DLD1 (cell line): Measurements from ENCODE around the gene WDR27.
"Not testable (repeated sequence)": the region's sequence is repeated elsewhere in the genome, so short reads cannot be mapped to it uniquely, and the experiment has no call there.

Source experiments
- in situ Hi-C: cut with HindIII; loops from 2 replicates; pipeline ENCODE4 v1.10.0; 2017; ENCODE audit warnings: low sequenced_read_pairs

WDR27 gene

DNA sequence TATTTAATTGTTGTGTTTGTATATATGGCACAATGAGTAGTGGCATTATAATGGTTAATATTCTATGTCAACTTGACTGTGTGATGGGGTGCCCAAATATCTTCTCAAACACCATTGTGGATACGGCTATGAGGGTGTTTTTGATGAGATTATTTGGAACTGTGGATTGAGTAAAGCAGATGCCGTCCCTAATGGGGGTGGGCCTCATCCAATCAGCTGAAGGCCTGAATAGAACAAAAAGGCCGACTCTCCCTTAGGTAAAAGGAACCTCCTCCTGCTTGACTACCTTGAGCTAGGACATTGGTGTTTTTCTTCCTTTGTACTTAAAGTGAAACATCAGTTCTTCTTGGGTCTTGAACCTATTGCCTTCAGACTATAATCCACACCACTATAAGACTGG lies 207.8 kb downstream of the WDR27 start:
- in situ Hi-C loops = no loop called here

DNA sequence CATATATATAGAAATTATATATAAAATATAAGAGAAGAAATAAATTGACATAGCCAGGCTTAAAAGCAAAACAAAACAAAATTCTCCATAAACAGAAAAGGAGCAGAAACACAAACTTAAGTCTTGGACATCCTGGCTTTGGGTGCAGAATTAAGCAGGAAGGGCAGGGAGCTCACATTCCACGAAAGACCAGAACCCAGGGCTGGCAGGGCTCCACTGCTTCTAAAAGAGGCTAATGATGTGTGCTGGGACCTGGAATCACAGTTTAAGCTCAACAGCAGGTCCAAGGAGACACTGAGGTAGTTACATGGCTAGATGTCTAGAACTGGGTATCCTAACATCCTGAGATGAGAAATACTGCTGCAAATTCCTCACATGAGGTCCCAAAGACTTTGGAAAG lies 210.3 kb downstream of the WDR27 start:
- in situ Hi-C loops = no loop called here

DNA sequence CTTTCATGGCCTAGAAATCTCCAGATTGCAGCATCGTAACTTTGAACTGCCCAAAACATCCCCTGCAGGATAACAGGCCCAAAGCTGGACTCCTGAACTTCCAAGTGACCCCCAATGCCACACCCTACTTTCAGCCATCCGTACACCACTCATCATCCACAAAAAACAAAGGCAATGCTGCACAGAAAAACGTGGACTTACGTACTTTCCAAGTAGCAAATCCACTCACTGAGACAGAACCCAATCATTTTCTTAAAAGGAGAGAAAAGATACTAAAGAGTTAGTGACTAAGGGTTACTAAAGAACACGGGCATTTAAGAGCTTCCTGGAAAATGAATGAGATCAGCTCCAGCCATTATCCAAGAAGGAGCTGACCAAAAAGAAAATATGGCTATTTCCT lies 211.0 kb downstream of the WDR27 start:
- in situ Hi-C loops = no loop called here

DNA sequence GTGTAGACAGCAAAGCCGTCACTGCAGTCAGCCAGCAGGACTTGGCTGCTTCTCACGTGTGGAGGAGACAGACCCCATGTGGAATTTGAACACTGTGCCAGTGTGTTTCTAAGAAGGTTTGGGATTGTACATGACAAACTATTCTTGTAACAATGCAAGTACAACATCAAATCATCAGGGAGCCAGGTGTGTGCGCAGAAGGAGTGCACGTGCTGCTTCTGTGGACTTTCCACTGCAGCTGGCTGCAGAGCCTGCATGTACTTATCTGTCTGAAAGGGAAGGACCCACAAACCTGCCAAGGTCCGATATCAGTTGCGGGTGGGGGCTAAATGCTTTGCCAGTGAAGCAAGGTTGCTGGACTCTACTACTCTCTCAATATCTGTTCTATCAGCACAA lies 211.6 kb downstream of the WDR27 start:
- in situ Hi-C loops = no loop called here

DNA sequence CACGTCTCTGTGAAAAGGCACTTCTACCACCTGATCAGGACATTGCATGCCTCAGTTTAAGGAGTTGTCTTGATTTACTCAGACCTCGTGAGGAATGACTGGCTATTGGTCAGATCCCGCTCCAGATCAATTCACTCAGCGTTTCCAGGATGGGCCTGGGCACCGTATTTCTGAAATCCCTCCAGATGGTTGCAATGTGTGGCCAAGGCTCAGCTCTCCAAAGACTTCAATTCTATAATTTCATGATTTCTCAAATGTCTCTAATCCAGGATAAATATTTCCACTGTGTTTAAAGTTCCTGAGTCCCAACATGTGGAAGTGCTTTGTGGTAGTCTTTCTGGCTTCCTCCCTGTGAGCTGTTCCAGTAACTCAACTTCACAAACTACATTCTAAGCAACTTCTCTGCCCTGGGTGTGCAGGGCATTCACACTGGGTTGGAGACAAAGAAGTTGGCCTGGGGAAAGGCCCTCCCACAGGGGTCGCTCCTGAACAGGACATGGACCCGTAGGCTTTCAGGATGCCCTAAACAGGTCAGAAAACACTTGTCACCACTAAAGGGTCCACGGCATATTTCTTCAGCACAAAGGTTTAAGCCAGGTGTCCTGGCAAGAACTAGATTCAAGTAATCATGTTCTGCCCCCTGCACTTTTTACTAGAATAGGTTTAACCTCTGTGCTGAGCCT lies 212.1 kb downstream of the WDR27 start:
- in situ Hi-C loops = no loop called here

DNA sequence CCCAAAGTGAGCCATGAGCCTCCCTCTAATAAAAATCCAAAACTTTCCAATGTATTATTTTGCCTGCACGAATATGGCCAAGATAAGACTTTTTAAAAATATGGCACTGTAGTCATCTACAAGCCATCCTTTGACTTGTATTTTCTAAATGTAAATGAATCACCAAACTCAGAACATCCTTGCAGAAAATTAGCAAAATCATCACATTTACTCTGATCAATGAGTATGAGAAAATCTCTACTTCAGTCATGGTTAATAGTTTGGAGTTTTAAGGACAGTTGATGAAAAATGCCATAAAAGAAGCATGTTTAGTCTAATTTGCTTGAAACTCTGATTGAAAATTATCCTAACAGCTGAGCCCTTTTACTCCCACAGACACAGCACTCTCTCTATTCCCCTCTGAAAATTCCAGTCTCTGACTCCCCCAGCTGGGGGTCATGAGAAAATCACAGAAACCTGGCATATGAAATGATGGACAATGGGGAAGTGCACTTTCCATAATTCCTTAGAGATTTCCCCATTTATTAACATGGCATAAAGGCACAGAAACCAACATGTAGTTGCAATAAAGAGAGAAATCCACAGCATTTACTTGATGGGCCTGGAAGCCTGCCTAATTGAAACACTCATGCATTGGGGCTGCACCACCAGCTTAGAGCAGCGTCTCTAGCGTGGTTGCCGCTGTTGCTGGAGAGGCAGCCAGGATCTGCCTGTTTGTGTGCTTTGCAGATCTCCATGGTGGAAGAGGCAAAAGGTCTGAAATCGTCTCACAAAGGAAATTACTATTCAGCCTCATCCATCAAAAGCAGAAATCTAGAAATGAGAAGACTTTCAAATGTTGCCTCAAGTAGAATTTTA lies 214.0 kb downstream of the WDR27 start:
- in situ Hi-C loops = no loop called here

DNA sequence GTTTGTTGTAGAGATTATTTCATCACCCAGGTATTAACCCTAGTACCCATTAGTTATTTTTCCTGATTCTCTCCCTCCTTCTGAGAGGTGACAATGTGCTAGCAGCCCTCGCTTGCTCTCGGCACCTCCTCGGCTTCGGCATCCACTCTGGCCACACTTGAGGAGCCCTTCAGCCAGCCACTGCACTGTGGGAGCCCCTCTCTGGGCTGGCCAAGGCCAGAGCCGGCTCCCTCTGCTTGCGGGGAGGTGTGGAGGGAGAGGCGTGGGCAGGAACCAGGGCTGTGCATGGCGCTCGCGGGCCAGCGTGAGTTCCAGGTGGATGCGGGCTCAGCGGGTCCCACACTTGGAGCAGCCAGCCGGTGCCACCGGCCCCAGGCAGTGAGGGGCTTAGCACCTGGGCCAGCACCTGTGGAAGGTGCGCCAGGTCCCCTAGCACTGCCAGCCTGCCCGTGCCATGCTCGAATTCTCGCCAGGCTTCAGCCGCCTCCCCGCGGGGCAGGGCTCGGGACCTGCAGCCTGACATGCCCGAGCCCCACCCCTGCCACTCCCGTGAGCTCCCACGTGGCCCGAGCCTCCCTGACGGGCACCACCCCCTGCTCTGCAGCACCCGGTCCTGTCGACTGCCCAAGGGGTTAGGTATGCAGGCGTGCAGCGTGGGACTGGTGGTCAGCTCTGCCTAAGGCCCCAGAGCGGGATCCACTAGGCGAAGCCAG lies 221.9 kb downstream of the WDR27 start:
- in situ Hi-C loops = no loop called here

DNA sequence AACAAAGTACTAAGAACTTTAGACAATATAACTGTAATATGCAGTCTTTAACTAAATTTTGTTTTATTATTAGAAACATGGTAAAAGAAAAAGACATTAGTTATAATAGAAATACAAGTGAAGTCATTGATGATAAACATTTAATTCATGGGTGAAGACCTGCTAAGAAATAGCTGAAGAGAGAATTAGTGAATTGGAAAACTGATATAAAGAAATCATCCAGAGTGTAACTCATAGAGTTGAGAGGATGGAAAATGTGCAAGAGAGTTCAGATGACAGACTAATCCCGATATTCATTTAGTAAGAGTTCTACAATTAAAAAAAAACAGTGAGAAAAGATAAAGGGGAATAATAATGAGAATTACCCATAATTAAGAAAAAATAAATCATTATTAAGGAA lies 227.5 kb downstream of the WDR27 start:
- in situ Hi-C loops = no loop called here

DNA sequence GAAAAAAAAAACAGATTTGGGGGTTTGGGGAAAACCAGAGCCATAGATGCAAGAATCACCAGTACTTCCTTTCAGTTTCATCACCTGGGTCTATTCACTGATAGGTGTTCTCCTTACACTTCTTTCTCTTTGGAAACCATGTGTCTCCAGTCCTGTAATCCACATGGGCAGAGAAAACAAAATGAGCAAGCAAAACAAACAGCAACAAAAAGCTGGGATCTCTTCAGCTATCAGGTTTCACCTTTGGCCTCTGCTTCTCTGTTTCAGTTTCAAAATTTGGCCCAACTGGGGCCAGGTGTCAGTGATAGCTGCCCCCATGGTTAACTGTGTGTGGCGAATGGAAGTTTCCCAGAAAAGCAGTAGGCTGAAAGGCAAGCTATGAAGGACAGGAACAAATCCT lies 228.2 kb downstream of the WDR27 start:
- in situ Hi-C loops = no loop called here

DNA sequence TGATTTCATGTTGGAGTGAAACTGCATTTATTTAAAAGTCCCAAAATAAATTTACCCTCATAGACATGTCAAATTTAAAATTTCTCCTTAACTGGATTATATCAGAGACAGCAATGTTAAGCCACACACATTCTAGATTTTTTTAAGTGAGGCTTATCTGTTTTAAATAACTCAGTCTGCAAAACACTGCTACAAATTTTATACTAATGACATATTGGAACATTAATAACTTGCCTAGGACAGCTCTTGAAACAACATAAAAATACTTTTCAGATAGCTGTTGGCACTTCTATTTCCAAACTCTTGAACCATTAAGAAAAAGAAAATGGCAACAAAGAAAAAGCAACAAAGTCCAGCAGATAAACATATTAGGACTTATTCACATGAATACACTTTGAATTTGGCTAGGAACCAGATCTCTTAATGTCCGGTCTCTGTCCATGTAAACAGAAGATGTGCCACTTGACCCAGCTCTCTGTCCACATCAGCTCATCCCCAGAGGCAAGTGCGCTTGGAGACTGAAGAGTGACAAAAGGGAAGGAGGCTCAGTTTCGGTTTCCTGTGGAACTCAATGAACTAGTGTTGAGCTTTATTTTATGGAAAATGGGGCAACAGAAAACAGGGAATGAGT lies 228.9 kb downstream of the WDR27 start:
- in situ Hi-C loops = no loop called here

DNA sequence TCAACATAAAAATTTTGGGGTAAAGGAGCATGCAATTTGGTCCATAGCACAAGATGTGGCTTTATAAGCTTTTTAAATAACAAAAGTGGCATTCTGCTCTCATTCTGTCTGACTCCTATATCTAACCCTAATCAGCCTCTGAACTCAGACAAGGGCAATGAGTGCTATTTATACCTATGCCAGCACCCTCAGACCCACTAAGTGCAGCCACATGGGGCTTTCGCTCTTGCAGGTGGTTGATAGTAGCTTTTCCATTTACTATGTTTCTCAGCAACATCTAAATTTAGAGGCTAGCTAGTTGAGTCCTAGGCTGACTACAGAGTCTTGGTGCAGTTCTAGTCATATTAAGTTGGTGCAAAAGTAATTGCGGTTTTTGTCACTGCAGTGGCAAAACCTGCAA lies 231.0 kb downstream of the WDR27 start:
- in situ Hi-C loops = no loop called here

DNA sequence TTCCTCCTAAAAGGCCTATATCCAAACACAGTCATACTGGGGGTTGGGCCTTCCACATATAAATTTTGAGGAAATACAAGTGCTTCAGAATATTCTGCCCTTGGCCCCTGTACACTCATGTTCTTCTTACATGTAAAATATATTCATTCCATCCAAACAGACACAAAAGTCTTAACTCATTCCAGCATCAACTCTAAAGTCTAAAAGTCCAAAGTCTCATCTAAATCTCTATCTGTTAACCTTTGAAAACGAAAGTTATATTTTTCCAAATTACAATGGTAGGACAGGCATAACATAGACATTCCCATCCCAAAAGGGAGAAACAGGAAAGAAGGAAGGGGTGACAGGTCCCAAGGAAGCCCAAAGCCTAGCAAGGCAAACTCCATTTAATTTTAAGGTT lies 232.8 kb downstream of the WDR27 start:
- in situ Hi-C loops = no loop called here

DNA sequence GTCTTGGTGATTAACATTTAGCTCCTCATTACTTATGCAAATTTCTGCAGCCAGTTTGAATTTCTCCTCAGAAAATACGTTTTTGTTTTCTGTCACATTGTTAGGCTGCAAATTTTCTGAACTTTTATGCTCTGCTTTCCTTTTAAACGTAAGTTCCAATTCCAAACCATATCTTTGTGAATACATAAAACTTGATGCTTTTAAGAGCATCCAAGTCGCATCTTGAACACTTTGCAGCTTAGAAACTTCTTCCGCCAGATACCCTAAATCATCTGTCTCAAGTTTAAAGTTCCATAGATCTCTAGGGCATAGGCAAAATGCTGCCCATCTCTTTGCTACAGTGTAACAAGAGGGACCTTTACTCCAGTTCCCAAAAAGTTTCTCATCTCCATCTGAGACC lies 234.1 kb downstream of the WDR27 start:
- in situ Hi-C loops = not testable (repeated sequence)

DNA sequence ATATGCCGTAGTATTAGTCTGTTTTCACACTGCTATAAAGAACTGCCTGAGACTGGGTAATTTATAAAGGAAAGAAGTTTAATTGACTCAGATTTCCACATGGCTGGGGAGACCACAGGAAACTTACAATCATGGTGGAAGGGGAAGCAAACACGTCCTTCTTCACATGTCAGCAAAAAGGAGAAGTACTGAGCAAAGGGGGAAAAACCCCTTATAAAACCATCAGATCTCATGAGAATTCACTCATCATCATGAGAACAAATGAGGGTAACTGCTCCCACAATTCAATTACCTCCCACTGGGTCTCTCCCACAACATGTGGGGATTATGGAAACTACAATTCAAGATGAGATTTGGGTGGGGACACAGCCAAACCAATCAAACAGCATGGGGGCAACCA lies 235.6 kb downstream of the WDR27 start:
- in situ Hi-C loops = not testable (repeated sequence)

DNA sequence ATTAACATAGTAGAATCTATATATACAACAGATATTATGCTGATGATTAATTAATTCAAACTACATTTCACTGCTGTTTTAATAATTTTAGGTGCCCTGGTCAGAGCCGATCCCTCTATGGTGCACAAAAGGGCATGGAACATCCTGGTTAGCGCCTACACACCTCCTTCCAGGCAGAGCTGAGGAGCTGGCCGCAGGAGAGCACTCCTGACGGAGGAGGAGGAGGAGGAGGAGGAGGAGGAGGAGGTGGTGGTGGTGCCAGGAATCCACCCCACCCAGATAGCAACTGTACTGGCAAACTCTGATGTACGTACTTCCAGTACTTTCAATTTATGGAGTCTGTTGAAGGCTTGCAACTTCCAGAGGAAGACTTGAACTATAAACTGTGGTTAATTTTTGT lies 244.1 kb downstream of the WDR27 start:
- in situ Hi-C loops = no loop called here

DNA sequence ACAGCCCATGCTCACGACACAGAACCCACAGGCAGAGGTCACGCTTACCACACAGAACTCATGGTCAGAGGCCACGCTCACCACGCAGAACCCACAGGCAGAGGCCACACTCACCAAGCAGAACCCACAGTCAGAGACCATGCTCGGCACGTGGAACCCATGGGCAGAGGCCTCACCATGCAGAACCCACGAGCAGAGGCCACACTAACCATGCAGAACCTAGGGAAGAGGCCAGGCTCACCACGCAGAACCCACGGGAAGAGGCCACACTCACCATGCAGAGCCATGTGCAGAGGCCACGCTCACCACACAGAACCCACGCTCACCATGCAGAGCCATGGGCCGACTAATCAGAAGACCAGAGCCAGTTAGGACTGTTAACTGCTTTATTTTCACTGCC lies 245.0 kb downstream of the WDR27 start:
- in situ Hi-C loops = no loop called here

DNA sequence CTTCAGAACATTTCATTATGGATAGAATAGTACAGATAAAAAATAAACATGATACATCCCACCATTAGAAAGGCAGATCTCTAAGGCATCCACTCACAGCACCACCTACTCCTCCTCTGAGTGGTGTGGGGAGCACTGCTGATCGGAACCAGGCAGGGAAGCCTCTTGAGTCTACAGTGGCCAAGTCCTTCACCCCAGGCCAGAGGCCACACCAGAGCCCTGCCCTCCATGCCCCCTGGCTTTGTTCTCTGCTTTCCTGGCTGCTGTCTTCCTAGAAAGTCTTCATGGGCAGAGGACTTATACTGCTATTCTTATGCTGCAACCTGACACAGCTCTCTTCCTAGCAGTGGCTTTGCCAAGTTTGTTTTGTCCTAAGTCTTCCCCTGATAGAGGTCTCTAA lies 246.4 kb downstream of the WDR27 start:
- in situ Hi-C loops = no loop called here

DNA sequence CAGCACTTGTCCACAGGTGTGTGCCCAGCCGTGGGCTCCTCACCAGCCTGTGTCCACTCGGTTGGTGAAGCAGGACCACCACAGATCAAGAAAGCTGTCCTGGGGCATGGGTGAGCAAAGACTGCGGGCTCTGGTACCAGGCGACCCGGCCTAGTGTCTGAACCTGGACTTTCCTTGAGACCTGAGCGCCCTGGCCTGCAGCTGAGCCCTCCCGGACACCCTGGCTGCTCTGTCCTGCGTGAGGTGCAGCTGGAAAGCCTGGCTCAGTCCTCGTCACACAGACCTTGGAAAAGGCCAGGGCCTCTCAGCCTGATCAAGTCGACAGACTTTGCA lies 247.0 kb downstream of the WDR27 start:
- in situ Hi-C loops = no loop called here

DNA sequence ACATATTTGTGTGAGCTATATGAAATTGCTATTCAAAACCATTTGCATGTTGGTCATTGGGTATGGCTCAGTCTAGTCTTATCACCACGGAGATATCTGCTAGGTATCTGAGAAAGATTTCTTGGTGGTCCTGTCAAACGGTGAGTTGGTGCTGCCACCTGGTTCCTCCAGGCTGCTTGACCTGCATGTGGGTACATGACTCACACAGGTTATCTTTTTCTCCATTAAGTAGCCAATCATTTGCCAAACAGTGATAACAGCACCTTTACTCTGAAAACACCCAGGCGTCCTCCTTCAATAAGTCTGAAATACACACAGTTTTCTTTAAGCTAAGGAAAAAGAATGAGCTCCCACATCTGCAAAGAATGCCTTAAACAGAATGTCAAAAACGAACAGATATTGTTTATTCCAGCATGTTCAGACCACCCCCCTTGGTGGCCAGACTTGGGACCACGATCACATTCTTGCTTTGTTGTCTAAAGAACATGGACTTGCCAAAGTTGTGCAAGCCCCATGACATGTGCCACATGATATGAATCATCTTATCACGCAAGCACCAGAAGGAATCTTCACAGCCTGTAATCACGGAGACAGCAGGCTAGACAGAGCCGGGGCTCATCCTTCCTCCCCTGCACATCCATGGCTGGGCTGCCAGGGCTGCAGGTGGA lies 247.5 kb downstream of the WDR27 start:
- in situ Hi-C loops = no loop called here

DNA sequence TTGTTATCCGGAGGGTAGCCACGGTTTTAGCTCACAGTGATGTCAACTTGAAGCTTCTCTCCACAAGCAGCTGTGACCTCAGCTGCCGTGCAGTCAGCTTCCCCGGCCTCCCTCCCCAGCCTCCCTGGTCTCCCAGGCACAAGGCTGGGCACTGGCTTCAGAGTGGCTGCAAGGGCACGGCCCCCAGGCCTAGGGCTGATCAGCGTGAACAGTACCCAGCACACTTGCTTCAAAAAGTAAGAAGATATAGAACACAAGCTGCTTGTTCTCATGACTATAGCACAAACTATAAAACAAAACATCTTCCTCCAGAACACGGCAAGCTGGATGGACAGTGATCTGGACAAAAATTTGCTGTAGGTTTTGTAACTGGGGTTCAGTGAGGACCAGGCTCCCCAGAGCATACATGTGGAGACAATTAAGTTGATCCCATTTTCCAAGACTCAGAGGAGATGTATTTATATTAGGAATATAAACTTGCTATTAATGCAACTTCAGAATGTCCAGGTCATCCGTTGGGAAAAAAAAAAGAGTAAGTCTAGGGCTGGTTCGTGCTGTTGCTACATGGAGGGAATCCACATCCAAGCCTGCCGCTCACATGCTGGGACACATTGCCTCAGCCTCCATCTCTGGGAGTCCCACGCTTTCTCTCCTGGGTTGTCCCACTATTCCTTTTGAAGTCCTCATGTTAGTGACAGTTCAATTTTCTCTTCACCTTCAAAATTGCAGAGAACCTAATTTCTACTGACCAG lies 248.8 kb downstream of the WDR27 start:
- in situ Hi-C loops = no loop called here
